ENCODE data around the gene TXN.

DNA sequence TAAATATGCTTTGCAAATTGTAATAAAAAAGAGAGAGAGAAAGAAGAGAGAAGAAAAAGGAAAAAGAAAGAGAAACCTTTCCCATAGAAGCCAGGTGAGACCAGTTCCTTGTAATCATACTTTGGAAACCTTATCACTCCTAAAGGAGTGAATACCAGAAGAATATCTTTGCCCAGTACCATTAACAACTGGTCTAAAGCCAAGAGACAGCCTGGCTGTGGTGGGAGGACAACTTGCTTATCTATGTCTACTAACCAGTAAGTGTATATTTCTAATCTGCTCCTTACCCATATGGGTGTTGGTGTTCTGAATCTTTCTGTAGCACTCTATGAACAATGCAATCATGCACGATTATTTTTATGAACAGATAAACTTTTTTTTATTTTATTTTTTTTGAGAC, 10.5 kb upstream of the TXN start:
- TF ChIP-seq, protein P1, sequence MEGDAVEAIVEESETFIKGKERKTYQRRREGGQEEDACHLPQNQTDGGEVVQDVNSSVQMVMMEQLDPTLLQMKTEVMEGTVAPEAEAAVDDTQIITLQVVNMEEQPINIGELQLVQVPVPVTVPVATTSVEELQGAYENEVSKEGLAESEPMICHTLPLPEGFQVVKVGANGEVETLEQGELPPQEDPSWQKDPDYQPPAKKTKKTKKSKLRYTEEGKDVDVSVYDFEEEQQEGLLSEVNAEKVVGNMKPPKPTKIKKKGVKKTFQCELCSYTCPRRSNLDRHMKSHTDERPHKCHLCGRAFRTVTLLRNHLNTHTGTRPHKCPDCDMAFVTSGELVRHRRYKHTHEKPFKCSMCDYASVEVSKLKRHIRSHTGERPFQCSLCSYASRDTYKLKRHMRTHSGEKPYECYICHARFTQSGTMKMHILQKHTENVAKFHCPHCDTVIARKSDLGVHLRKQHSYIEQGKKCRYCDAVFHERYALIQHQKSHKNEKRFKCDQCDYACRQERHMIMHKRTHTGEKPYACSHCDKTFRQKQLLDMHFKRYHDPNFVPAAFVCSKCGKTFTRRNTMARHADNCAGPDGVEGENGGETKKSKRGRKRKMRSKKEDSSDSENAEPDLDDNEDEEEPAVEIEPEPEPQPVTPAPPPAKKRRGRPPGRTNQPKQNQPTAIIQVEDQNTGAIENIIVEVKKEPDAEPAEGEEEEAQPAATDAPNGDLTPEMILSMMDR (IDR thresholded peaks at IDR 0.05): no peak
- TF ChIP-seq POLR2AphosphoS5 (IDR thresholded peaks at IDR 0.05) (no peak), POLR2A (IDR thresholded peaks at IDR 0.05) (no peak)

All from breast epithelium (tissue), 3 donors.